GM19468 (cell line): ENCODE data around the gene DDX46.
"Not testable (repeated sequence)": the region's sequence is repeated elsewhere in the genome, so short reads cannot be mapped to it uniquely, and the experiment has no call there.

ENCODE experiments used
- ATAC-seq: cut with Tn5 transposase; IDR thresholded peaks from one replicate; pipeline ENCODE4 v1.9.1; 2021; ENCODE audit warnings: mild to moderate bottlenecking, moderate library complexity, moderate number of reproducible peaks; ENCODE audit not compliant: unreplicated experiment; ENCODE audit errors: extremely low read depth

Gene DDX46

DNA sequence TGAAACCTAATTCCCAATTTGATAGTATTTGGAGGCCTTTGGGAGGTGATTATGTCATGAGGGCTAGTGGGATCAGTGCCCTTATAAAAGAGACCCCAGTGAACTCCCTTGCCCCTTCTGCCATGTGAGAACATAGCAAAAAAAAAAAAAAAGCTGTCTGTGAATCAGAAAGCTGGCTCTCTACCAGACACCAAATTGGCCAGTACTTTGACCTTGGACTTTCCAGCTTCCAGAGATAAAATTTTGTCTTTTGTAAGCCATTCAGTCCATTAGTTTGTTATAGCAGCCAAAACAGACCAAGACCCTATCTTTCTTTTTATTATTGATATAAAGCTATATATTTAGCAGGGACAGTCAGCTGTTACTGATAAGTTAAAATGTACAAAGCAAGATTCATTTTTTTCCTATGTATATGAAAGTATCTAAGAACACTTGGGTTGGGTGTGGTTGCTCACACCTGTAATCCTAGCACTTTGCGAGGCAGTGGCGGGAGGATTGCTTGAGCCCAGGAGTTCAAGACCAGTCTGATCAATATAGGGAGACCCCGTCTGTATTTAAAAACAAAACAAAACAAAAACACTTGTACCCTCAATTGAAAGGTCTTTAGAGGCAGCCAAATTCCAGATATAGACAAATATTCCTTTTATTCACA, 79.1 kb downstream of the DDX46 start:
- ATAC-seq, result no peak

DNA sequence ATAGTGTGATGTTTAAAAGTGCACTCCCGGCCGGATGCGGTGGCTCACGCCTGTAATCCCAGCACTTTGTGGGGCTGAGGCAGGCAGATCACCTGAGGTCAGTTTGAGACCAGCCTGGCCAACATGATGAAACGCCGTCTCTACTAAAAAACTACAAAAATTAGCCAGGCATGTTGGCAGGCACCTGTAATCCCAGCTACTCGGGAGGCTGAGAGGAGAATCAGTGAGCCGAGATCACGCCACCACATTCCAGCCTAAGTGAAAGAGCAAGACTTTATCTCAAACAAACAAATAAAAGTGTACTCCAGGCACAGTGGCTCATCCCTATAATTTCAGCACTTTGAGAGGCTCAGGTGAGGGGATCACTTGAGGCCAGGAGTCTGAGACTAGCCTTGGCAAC, 79.8 kb downstream of the DDX46 start:
- ATAC-seq, result not testable (repeated sequence)

DNA sequence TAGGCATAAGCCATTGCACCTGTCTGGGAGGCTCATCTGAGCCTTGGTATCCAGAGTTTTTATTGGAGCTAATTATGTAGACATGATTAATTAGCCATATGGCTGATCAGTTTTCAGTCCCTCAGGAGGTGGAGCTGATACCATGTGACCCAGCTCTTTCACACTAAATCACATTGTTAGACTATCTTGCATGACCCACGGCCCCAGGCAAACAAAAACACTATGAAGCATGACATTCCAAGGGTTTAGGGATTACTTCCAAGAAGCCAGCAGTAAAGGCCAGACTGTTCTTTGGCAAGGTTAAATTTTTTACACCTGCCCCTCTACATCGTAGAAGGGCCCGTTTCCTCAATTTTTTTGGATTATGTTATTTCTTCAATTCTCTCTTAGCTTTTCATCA, 82.2 kb downstream of the DDX46 start:
- no peak for ATAC-seq

DNA sequence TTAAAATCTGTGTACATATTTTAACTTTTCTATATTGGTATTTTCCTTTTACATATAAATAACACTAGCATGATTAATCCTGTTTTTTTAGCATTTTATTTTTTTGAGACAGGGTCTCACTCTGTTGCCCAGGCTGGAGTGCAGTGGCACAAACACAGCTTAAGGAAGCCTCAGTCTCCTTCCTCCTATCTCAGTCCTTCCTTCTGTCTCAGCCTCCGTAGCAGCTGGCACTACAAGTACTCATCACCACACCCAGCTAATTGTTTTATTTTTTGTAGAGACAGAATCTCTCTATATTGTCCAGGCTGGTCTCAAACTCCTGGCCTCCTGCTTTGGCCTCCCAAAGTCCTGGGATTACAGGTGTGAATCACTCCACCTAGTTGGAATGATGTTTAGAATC, 85.7 kb downstream of the DDX46 start:
- no peak for ATAC-seq

DNA sequence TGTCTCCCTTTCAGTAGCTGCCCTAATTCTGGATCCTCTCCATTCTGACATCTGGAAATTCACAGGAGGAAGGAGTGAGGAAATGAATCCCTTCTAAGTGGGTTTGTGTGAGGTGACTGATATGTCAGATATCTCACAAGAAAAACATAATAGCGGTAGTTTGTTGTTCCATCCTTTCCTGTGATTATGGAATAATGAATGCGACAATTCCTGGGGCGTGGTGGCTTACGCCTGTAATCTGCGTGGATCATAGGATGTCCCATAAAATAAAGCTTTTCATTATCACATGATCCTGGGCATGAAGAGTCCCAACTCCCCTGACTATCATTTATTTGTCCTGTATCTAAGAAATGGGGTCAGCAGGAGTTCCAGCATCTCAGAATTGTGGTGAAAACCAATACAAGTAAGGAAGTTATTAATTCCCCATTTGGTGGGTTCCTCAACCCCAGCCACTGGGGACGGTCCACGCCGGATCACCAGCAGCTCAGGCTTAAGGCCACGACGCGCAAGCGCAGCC, 86.8 kb downstream of the DDX46 start:
- no peak for ATAC-seq

DNA sequence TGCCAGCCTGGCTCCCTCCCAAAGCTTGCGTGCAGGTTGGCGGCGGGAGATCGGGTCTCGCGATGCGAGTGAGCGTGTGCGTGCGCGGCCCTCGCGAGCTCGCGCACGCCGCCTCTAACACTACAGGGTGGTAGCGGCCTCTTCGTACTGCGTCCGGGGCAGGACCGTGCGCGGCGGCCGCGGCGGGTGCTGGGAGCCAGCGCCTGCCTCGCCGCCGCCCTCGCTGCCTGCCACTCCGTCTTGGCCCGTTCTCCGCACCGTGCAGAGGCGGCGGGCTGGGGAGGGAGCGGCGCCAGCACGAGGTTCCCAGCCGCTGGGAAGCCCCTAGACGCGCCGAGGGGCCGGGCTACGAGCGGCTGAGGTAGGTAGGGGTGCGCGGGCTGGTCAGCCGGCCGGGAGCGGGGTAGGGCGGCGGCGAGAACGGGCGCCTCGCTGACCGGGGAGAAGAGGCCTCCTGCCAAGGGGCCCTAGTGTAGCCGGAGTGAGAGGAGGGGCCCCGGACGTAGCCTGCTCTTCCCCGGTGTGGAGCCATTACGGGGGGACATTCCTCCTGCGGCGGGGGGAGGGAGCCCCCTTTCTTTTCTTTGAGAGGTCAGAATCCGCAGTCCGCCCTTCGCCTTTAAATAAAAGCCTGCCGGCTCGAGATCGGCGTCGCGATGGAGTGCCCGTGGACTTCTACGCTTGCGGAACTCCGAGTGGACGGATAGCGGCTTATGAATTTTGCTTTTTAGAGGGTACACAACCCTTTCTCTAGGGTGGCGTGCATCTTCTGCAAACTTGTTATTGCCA, 87.5 kb downstream of the DDX46 start, which contains the start of gene C5orf24:
TSS of gene C5orf24 (plus strand) at position 117 of the 789 bp plus-strand sequence. CDS start 8,933 bp downstream, outside the sequence.
- peak; percentile 92 for ATAC-seq

DNA sequence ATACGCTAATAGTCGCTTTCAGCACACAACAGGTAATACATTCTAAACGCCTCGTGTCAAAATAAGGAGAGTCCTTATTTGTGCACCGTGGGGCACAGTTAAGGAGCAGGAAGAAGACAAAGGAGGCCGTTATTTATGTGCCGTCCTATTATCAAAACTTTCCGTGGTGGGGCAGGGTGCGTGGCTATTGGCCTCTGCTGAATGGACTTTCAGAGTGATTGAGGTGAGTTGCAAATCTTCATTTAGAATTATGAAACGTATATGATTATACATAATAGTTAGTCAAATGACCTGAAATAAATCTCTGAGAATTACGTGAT, 88.0 kb downstream of the DDX46 start:
- no peak for ATAC-seq

DNA sequence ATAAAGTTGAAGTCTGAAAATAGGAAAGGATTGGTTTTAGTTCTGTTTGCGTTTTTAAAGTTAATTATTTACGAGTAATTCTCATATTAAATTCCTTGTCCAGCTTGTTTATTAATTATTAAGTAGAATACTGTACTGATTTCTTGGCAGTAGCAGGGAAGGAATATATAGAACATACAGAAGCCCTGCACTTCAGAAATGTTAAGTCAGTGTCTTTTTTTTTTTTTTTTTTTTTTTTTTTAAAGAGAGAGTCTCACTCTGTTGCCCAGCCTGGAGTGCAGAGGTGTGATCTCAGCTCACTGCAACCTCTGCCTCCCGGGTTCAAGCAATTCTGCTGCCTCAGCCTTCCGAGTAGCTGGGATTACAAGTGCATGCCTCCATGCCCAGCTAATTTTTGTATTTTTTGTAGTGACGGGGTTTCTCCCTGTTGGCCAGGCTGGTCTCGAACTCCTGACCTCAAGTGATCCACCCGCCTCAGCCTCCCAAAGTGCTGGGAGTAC, 90.9 kb downstream of the DDX46 start:
- ATAC-seq, result not testable (repeated sequence)

DNA sequence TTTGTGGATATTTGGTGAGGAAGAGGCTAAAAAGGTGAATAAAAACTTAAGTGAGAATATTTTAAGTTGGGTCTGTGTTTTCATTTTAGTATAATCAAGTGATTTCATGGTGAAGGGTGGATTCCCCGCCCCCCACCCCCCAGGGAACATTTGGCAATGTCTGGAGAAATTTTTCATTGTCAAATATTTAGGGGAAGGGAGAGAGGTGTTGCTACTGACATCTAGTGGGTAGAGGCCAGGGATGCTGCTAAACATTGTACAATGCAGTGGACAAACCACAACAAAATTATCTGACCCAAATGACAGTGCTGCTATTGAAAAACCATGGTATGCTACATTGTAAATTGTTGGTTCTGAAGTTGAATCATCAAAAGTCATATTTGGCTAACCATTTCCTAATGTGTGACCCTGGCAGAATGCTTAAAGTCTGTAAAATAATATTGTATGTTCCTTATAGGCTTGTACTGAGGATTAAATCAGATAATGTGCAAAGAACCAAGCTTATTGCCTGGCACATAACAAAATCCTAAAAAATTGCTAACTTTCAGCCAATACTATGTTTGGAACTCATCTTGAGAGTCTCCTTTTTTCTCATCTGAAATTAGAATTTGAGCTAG, 92.8 kb downstream of the DDX46 start:
- ATAC-seq, result no peak

DNA sequence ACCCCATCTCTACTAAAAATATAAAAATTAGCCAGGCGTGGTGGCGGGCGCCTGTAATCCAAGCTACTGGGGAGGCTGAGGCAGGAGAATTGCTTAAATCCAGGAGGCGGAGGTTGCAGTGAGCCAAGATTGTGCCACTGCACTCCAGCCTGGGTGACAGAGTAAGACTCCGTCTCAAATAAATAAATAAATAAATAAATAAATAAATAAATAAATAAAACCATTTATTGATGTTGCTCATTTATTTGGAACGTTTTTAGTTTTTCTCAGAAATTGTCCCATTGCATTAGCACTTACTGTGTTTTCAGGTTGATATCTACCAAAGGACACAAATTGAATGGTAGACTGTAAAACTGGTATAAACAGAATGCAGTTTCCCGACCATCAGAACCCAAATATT, 97.9 kb downstream of the DDX46 start:
- not testable (repeated sequence) for ATAC-seq

DNA sequence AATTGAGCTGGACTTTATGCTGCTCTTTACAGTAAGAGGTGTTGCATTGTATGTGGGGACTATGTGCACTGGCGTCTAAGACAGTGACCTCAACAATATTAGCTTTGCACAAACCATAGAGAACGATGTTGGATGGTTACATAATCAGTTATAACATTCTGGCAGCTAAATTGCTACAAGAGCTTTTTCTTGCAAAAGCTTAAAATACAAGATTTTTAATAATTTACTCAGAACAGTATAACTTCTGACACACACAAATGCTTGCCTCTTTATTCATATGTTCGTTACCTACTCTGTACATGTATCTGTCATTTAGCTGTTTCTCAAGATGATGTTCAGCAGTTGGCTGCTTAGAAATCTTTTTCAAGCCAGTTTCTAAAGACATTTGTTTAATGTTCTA, 98.8 kb downstream of the DDX46 start:
- no peak for ATAC-seq

DNA sequence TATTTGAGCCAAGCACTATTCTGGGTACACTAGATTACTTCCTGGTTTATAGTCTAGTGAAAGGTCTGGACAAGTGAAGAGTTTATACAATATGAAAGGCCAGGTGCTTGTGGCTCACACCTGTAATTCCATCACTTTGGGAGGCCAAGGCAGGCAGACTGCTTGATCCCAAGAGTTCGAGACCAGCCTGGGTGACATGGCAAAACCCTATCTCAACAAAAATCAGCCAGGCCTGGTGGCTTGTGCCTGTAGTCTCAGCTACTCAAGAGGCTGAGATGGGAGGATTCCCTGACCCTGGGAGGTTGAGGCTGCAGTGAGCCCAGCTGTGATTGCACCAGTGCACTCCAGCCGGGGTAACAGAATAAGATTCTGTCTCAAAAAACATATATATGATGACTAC, 106.1 kb downstream of the DDX46 start:
- ATAC-seq, result no peak

DNA sequence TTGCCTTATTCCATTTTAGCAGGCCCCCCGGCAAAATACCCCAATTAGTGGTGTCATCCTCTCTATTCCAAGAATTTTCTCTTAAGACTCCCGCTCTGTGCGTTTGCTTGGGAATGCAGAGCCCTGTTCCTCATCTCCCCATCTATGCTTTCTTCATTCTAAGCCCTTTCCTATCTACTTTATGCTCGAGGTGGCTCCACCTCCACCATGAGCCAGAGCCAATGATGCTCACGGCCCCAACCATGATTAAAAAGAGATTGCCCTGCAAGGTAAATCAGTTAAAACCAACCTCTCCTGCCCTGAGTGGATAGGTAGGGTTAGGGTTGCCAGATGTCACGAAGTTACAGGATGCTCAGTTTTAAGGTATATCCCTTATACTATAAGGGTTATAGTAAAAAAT, 114.9 kb downstream of the DDX46 start:
- ATAC-seq, result no peak

DNA sequence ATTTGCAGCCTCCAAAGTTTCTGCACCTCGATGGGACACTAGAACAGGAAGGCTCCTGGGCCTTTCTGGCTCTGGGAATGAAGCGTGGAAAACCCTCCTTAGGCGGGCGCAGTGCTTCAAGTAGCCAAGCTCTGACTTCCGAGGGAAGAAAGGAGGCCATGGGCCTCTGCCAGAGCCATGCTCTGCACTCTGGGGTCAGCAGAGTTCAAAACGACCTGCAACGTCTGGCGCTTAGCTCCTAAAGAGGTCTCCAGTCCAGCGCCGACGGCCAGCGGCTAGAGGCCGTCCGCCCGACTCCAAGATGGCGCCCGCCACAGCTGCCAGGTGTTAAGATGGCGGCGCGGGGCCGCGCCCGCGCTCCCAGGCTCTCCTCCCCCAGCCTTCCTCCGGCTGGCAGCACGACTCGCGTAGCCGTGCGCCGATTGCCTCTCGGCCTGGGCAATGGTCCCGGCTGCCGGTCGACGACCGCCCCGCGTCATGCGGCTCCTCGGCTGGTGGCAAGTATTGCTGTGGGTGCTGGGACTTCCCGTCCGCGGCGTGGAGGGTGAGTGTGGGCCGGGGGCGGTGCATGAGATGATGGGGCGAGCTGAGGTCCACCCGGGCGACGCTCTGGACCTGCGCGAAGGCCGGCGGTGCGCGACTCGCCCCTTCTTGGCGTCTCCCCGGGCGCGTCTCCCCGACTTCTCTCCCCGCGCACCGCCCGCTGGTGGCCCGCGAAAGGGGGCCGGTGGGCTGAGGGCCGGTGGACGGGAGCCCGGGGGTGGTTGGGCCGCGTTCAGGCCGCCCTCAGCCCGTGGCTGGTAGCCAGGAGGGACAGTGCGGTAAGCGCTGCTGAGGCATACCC, 115.6 kb downstream of the DDX46 start, which contains the start of gene TXNDC15:
TSS of gene TXNDC15 (plus strand) at position 385 of the 844 bp plus-strand sequence. CDS start at position 442, 57 bp downstream.
- peak; percentile 65 for ATAC-seq

DNA sequence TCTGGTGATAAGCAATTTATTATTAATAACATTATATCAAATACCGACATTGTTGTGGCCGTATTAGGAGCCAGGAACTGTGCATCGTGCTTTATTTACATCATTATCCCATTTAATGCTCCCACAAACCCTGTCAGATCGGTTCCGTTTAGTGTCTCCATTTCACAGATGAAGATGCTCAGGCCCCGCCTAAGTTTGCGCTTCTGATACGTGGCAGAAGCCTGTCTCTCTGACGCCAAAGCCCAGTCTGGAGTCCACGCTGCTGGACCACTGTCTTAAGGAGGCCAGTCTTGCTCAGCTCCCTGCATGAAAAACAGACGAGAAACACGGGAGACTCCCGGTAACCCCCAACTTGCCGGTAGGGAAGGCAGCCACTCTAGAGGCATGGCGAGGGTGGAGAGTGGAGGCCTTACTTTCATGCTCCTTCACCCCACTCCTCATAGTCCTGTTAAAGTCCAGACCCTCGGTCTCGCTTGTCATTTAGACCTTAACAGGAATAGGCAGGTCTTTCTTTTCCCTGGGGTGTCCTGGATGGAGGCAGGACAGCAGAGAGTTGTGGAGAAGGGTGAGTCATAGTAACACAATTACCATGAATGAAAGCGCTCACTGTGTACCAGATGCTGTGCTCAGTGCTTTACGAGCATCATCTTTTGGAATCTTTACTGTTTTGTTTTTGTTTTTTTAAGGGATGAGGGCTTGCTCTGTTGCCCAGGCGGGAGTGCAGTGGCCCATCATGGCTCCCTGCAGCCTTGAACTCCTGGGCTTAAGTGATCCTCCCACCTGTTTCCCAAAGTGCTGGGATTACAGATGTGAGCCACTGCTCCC, 116.5 kb downstream of the DDX46 start:
- no peak for ATAC-seq

DNA sequence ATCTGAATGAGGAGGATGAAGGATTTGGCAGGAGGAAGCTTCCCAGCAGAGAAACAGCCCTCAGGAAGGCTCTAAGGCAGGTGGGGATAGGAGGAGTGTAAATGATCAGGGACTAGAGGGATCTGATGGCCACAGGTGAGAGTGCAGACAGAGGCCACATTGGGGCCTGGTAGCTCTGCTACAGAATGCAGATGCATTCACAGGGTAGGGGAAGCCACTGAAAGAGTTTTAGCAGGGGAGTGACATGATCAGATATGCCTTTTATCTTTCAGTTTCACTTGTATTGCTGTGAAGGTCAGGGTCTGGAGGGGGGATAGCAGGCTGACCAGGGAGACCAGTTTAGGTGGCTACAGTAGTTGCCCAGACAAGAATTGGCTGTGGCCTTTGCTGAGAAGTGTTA, 118.6 kb downstream of the DDX46 start:
- no peak for ATAC-seq

DNA sequence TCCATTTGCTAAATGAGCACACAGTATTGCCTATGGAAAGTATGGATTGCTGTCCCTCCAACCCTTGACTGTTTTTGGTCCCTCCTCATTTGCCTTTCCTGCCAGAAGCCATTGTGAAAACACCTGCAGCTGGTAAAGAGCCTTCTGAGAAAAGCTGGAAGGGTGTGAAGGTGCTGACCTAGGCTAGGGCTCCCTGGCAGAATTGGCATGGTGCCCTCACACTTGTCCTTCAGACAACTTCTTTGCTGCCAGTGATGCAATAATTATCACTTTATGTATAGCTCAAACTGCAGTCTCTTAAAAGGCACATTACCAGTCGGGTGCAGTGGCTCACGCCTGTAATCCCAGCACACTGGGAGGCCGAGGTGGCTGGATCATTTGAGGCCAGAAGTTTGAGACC, 119.8 kb downstream of the DDX46 start:
- ATAC-seq, result no peak

DNA sequence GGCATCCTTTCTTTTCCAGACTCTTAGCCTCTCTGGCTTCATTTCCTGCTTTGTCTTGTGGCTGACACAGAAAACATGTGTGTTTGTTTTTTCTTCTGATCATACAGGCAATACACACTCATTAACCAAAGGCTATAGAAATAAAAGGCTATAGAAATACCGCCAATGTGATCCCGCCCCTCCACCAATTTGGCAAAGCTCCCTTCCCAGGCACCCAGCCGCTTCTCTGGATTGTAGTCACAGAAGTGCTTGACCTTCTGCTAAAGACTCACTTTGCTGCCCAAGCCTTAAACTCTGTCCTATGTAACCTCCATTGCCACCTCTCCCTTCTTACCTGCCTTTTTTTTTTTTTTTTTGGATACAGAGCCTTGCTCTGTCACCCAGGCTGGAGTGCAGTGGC, 120.9 kb downstream of the DDX46 start:
- ATAC-seq, result no peak
